Common myeloid progenitor, CD34-positive (primary cell): Measurements from ENCODE around the gene KCNIP4.

Source experiments
- CTCF ChIA-PET: fragments of 350-600 bp; sonication (Branson Sonifier 250); formaldehyde crosslinking; loops from one replicate; lab custom pipeline; 2021; ENCODE audit warnings: antibody characterized with exemption; lab: Charles Lee
- POLR2A ChIA-PET: fragments of 350-600 bp; sonication (Branson Sonifier 250); formaldehyde crosslinking; loops from one replicate; lab custom pipeline; 2021; ENCODE audit warnings: antibody characterized with exemption; lab: Charles Lee
- DNase-seq, 3 donors: peaks; one replicate each; pipeline versions ENCODE4 v3.0.0 to v3.0.0-alpha.2; 2013
- H3K27ac ChIP-seq, 2 experiments: 1 replicate in 1 of 2; 2 replicates in 1 of 2; pipeline ENCODE4 v1.7.0; 2013; ENCODE audit warnings: inconsistent platforms in 2 of 2, low read length in 2 of 2, mild to moderate bottlenecking in 2 of 2, low read depth in 1 of 2, moderate library complexity in 1 of 2; ENCODE audit not compliant: severe bottlenecking in 2 of 2, insufficient read depth in 1 of 2, poor library complexity in 1 of 2
- H3K27me3 ChIP-seq, 5 experiments: replicated peaks in 2 of 5; 1 replicate in 3 of 5; 2 replicates in 2 of 5; pipeline versions ENCODE4 v1.6.1 to v1.7.0; 2013; ENCODE audit warnings: low read length in 4 of 5, mild to moderate bottlenecking in 2 of 5, moderate library complexity in 2 of 5, inconsistent platforms in 1 of 5; ENCODE audit not compliant: insufficient read depth in 5 of 5, control insufficient read depth in 4 of 5
- H3K36me3 ChIP-seq, 4 experiments: 1 replicate in 2 of 4; 2 replicates in 2 of 4; pipeline versions ENCODE4 v1.6.1 to v1.7.0; 2013; ENCODE audit warnings: low read length in 3 of 4, control low read depth in 1 of 4, mild to moderate bottlenecking in 1 of 4; ENCODE audit not compliant: control insufficient read depth in 4 of 4, insufficient read depth in 4 of 4
- H3K4me1 ChIP-seq, 4 experiments: 1 replicate in 3 of 4; 2 replicates in 1 of 4; pipeline versions ENCODE4 v1.6.1 to v1.7.1; 2013; ENCODE audit warnings: low read length in 3 of 4, mild to moderate bottlenecking in 3 of 4, control low read depth in 1 of 4, inconsistent platforms in 1 of 4, moderate library complexity in 1 of 4; ENCODE audit not compliant: control insufficient read depth in 4 of 4, insufficient read depth in 4 of 4; ENCODE audit errors: control extremely low read depth in 1 of 4
- H3K4me3 ChIP-seq, 7 experiments: 1 replicate in 4 of 7; 2 replicates in 3 of 7; pipeline versions ENCODE4 v1.5.1 to v1.7.0; 2013; ENCODE audit warnings: mild to moderate bottlenecking in 7 of 7, low read length in 6 of 7, moderate library complexity in 6 of 7, inconsistent platforms in 2 of 7, low read depth in 2 of 7, control low read depth in 1 of 7; ENCODE audit not compliant: insufficient read depth in 4 of 7, control insufficient read depth in 1 of 7; ENCODE audit errors: extremely low read depth in 1 of 7
- H3K9me3 ChIP-seq, 5 experiments: 1 replicate in 4 of 5; 2 replicates in 1 of 5; pipeline versions ENCODE4 v1.6.1 to v1.7.1; 2013; ENCODE audit warnings: low read length in 4 of 5, mild to moderate bottlenecking in 2 of 5, inconsistent platforms in 1 of 5, low read depth in 1 of 5, moderate library complexity in 1 of 5; ENCODE audit not compliant: control insufficient read depth in 4 of 5, insufficient read depth in 2 of 5; ENCODE audit errors: control extremely low read depth in 1 of 5
- WGBS: methylation state at CpG from one replicate; pipeline ENCODE4 v1.1.5; 2013; ENCODE audit not compliant: insufficient coverage; 5-methylcytosine and 5-hydroxymethylcytosine counted together

Gene KCNIP4

DNA sequence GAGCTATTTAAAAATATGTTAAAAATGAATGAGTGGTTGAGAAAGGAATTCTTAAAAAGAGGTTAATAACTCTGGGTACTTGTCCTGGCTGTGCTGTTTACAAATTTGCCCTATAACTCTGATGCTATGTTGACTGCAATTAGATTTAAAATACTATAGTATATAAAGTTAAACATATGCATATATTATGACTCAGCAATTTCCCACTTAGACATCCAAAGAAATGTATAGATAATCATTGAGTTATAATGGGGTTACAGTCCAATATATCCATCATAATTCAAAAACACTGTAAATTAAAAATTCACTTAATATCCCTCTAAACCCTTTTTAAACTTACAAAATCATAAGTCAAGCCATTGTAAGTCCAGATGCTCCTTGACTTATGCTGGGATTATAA is 818.0 kb downstream of the KCNIP4 start:
- no peak for DNase-seq
- POLR2A ChIA-PET = no interaction called here
- Histone ChIP-seq H3K9me3 (no peaks in the 10 kb centered on the region), H3K27me3 (no peaks in the 10 kb centered on the region), H3K4me1 (no peaks in the 10 kb centered on the region), H3K4me3 (no peak overlapping the region), H3K36me3 (no peaks in the 10 kb centered on the region), H3K27ac (no peak overlapping the region)
- CTCF ChIA-PET = interaction anchor here (1.0 kb wide), 1 partner anchor 358 kb away, joined by 5 read pairs; no protein-coding TSS in a partner anchor

DNA sequence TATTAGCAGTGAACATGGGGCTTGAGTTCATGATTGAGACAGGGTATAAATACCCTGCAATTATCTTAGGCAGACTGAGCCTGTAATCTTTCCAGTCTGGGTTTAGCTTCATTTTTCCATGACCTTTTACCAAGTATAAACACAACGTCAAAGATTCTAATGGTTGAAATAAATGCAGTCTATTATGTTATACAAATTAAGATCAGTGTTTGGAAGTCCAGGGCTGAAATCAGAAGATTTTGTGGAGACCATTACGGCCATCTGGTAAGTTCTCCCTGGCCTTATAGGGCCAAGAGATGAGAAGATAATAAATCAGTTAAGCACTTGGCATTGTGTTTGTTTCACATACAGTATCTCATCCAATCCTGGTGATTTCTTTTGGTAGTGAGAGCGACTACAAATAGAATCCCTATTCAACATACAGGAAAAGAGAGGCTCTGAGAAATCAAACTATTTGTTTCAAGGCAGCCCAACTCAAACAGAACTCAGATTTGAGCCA is 822.5 kb downstream of the KCNIP4 start:
- WGBS = 83% methylated on average over 1 of the region's 3 CpGs
- H3K9me3 ChIP-seq = no peaks in the 10 kb centered on the region
- CTCF ChIA-PET = no interaction called here
- POLR2A ChIA-PET = no interaction called here
- no peak overlapping the region for H3K4me3 ChIP-seq
- H3K27me3 ChIP-seq = no peaks in the 10 kb centered on the region
- H3K36me3 ChIP-seq = no peaks in the 10 kb centered on the region
- H3K4me1 ChIP-seq = no peaks in the 10 kb centered on the region
- no peak overlapping the region for H3K27ac ChIP-seq
- no peak for DNase-seq

DNA sequence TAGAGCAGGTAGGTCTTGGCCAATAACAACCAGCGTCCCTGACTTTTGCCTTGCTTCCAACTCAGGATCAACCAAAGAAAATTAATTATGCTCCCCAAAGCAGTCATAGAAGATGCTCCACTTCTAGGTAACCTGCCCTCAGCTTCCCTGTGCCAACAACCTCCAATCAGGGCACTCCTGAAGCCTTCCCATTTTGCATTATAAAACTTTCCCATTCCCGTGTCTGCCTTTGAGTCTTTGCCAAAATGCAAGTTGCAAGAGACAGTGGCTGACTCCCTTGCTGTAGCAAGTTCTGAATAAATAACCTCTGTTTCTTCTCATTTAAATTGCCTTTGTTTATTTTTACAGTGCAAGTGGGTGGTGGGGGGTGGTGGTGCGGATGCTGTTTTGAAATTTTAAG is 830.3 kb downstream of the KCNIP4 start:
- no peaks in the 10 kb centered on the region for H3K9me3 ChIP-seq
- no peaks in the 10 kb centered on the region for H3K27me3 ChIP-seq
- DNase-seq = no peak
- CTCF ChIA-PET = no interaction called here
- no peak overlapping the region for H3K4me3 ChIP-seq
- POLR2A ChIA-PET = no interaction called here
- WGBS = 43% methylated on average over 1 of the region's 3 CpGs
- H3K27ac ChIP-seq = no peak overlapping the region
- H3K4me1 ChIP-seq = no peaks in the 10 kb centered on the region
- no peaks in the 10 kb centered on the region for H3K36me3 ChIP-seq

DNA sequence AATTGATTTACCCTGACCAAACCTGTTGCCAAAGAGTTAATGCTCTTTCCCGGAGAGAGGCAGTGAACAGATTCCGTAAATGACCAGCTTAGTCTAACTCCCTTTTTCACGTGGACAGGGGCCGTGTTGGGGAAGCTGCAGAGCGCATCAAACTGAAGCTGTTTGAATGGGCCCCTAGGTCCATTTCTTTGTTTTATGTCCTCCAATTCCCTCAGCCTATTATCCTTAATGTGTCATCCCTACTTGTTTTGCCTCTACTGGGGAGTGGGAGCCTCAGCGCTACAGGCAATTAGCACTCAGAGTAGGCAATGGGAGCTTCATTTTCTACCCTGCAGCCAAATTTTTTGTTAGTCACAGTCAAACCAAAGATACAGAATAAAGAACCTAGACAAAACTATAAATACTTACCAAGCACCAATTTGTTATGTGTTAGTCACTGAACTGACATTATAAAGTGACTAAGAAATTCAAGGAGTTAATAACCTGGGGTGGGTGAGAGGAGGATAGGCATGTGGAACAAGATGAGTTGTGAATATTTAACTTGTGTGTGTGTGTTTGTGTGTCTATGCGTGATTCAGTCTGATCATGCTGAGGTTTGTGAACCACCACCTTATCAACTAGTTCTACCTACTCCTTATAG is 830.9 kb downstream of the KCNIP4 start:
- ChIA-PET POLR2A (no interaction called here), CTCF (no interaction called here)
- Histone ChIP-seq H3K36me3 (no peaks in the 10 kb centered on the region), H3K4me1 (no peaks in the 10 kb centered on the region), H3K27me3 (no peaks in the 10 kb centered on the region), H3K4me3 (no peak overlapping the region), H3K9me3 (no peaks in the 10 kb centered on the region), H3K27ac (no peak overlapping the region)
- WGBS = 66% methylated on average over 5 of the region's 7 CpGs
- DNase-seq = no peak

DNA sequence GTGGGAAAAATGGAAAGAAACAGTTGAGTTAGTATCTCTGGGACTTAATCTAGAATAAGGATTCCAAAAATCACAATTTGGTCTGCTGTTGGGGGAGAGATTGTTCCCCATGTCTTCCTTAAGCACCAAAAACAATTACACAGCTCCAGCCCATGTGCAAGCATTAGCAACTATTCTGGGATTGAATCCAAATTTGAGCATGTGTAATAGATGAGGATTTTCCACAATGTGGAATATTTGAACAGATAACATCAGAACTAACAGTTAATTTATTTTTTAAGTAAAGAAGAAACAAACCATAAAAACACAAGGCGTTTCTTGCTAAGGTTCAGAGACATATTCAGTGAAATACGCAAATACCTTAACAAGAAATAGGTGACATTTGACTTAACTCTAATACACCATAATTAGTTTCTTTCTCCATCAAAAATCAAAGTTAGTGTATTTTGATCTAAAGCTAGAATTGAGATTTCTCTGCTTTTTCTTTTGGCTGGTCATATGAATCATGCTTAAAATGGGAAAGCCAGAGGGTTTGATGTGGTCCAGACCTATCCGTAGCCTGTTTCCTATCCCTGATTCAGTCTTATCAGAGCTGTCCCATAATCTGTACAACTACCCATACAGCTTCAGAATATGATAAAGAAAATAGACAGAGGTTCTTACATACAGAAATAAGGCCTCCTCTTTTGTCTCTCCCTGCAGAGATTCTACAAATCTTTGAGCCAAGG is 834.9 kb downstream of the KCNIP4 start:
- H3K27ac ChIP-seq = no peak overlapping the region
- no peaks in the 10 kb centered on the region for H3K36me3 ChIP-seq
- DNase-seq = no peak
- WGBS = no CpG with 5 or more reads among the region's 3 CpGs
- CTCF ChIA-PET = no interaction called here
- H3K9me3 ChIP-seq = no peaks in the 10 kb centered on the region
- no peaks in the 10 kb centered on the region for H3K4me1 ChIP-seq
- H3K27me3 ChIP-seq = no peaks in the 10 kb centered on the region
- POLR2A ChIA-PET = no interaction called here
- H3K4me3 ChIP-seq = no peak overlapping the region

DNA sequence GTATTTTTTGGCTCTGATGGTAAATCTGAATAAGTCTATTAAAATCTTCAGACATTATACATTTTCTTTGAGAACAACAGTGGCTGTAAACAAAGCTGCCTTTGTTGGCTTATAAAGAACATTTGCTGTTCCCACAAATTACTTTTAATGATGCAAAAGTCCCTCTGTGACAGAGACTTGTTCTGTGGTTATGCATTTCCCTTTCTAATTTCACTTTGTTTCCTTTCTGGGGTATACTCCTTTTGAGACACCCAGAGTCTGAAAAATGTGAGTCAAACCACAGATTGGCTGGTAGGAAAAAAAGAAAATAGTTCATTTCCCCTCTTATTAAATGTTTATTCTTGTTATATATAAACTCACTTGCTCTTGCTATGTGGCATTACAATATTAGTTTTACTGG is 845.9 kb downstream of the KCNIP4 start:
- H3K36me3 ChIP-seq = no peaks in the 10 kb centered on the region
- no peak overlapping the region for H3K27ac ChIP-seq
- ChIA-PET POLR2A (interaction anchor here (0.7 kb wide), 1 partner anchor 147 kb away, joined by 3 read pairs; no protein-coding TSS in a partner anchor), CTCF (no interaction called here)
- no peak overlapping the region for H3K4me3 ChIP-seq
- no peaks in the 10 kb centered on the region for H3K9me3 ChIP-seq
- no peaks in the 10 kb centered on the region for H3K27me3 ChIP-seq
- no peaks in the 10 kb centered on the region for H3K4me1 ChIP-seq
- DNase-seq = peak in 1 of 3 donors; percentile 11

DNA sequence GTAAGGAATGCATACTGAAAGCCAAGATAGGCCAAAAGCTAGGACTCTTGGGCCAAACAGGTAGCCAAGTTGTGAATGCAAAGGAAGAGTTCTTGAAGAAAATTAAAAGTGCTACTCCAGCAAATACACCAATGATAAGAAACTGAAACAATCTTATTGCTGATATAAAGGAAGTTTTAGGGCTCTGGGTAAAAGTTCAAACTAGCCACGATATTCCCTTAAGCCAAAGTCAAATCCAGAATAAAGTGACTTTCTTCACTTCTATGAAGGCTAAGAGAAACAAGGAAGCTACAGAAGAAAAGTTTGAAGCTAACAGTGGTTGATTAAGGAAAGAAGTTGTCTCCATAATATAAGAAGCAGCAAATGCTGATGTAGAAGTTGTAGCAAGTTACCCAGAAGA is 850.7 kb downstream of the KCNIP4 start:
- Histone ChIP-seq H3K4me1 (no peaks in the 10 kb centered on the region), H3K4me3 (no peak overlapping the region), H3K36me3 (no peaks in the 10 kb centered on the region), H3K27ac (no peak overlapping the region), H3K27me3 (no peaks in the 10 kb centered on the region), H3K9me3 (no peaks in the 10 kb centered on the region)
- DNase-seq = no peak
- POLR2A ChIA-PET = no interaction called here
- CTCF ChIA-PET = no interaction called here
- WGBS = no CpG with 5 or more reads among the region's 1 CpG
